Measurements from ENCODE around the gene CACYBP. TPM values are rescaled to one million over a fixed set of nuclear protein-coding genes. Genes with fewer than 3 reads are reported as not detected.

CACYBP gene
- total and polyA plus RNA-seq, 2 experiments from 2014 or later = 209 to 453 TPM

- TF ChIP-seq, protein P1, sequence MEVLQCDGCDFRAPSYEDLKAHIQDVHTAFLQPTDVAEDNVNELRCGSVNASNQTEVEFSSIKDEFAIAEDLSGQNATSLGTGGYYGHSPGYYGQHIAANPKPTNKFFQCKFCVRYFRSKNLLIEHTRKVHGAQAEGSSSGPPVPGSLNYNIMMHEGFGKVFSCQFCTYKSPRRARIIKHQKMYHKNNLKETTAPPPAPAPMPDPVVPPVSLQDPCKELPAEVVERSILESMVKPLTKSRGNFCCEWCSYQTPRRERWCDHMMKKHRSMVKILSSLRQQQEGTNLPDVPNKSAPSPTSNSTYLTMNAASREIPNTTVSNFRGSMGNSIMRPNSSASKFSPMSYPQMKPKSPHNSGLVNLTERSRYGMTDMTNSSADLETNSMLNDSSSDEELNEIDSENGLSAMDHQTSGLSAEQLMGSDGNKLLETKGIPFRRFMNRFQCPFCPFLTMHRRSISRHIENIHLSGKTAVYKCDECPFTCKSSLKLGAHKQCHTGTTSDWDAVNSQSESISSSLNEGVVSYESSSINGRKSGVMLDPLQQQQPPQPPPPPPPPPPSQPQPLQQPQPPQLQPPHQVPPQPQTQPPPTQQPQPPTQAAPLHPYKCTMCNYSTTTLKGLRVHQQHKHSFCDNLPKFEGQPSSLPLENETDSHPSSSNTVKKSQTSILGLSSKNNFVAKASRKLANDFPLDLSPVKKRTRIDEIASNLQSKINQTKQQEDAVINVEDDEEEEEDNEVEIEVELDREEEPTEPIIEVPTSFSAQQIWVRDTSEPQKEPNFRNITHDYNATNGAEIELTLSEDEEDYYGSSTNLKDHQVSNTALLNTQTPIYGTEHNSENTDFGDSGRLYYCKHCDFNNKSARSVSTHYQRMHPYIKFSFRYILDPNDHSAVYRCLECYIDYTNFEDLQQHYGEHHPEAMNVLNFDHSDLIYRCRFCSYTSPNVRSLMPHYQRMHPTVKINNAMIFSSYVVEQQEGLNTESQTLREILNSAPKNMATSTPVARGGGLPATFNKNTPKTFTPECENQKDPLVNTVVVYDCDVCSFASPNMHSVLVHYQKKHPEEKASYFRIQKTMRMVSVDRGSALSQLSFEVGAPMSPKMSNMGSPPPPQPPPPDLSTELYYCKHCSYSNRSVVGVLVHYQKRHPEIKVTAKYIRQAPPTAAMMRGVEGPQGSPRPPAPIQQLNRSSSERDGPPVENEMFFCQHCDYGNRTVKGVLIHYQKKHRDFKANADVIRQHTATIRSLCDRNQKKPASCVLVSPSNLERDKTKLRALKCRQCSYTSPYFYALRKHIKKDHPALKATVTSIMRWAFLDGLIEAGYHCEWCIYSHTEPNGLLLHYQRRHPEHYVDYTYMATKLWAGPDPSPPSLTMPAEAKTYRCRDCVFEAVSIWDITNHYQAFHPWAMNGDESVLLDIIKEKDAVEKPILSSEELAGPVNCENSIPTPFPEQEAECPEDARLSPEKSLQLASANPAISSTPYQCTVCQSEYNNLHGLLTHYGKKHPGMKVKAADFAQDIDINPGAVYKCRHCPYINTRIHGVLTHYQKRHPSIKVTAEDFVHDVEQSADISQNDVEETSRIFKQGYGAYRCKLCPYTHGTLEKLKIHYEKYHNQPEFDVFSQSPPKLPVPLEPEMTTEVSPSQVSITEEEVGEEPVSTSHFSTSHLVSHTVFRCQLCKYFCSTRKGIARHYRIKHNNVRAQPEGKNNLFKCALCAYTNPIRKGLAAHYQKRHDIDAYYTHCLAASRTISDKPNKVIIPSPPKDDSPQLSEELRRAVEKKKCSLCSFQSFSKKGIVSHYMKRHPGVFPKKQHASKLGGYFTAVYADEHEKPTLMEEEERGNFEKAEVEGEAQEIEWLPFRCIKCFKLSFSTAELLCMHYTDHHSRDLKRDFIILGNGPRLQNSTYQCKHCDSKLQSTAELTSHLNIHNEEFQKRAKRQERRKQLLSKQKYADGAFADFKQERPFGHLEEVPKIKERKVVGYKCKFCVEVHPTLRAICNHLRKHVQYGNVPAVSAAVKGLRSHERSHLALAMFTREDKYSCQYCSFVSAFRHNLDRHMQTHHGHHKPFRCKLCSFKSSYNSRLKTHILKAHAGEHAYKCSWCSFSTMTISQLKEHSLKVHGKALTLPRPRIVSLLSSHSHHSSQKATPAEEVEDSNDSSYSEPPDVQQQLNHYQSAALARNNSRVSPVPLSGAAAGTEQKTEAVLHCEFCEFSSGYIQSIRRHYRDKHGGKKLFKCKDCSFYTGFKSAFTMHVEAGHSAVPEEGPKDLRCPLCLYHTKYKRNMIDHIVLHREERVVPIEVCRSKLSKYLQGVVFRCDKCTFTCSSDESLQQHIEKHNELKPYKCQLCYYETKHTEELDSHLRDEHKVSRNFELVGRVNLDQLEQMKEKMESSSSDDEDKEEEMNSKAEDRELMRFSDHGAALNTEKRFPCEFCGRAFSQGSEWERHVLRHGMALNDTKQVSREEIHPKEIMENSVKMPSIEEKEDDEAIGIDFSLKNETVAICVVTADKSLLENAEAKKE (CRISPR knock-in tag; IDR thresholded peaks at IDR 0.05) = no peak
- no peak for TF ChIP-seq JUNB (IDR thresholded peaks at IDR 0.05; ENCODE audit: unreplicated experiment)
- no peak for TF ChIP-seq CTCF (conservative IDR thresholded peaks at IDR 0.05; ENCODE audit: low read depth in 2 of 2)
- TF ChIP-seq EZH2phosphoT487 (IDR thresholded peaks at IDR 0.05; ENCODE audit: unreplicated experiment) = no peak
- no peak for TF ChIP-seq POLR2AphosphoS5 (IDR thresholded peaks at IDR 0.05; ENCODE audit: low read depth)
- TF ChIP-seq CREB1 (CRISPR knock-in tag; IDR thresholded peaks at IDR 0.05; ENCODE audit: low read depth) = no peak
- TF ChIP-seq EZH2 (IDR thresholded peaks at IDR 0.05; ENCODE audit: low read depth, unreplicated experiment) = no peak
- no peak for TF ChIP-seq ZNF331 (CRISPR knock-in tag; IDR thresholded peaks at IDR 0.05; ENCODE audit: low read depth)
Observed at GRCh38 chr1:174990382-174990999, 9.3 kb upstream of the CACYBP start (continued).
